Measurements from ENCODE around the gene ZMYND19. TPM values are rescaled to one million over a fixed set of nuclear protein-coding genes. Genes with fewer than 3 reads are reported as not detected.

ZMYND19 gene
- total RNA-seq, 1 experiment from 2014 or later = 51.9 TPM

DNA sequence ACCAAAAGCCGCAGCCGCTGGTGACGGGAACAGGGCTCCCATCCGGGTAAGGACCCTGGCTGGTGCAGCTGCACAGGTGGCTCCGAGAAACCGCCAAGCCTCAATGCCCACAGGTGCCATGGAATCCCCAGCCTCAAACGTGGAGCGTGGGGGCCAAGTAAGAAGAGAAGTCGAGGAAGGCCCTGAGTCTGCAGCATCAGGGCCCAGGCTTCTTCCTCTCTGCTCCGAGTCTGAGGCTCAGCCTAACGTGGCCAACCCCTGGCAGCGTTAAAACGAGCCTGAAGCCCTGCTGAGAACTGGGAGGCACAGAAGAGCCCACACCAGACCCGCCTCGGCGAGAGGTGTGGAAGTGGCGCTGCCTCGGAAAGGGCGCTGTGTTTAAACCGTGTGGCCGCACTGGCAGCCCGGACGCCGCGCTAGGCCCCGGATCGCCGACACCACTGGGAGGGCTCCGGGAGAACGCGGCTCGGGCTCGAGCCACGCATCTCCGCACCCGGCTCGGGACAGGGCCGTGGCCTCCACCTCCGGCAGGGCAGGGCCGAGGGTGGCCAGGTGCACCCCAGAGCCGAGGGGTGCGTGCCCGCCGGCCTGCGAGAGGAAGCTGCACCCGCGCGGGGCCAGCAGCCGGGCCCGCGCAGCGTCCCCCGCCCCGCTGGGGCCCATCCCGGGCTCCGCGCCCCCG lies 730 bp downstream of the ZMYND19 start:
- peak overlapping the region; percentile 72 for H3K4me3 Mint-ChIP-seq (ENCODE audit: unreplicated experiment)
- H3K36me3 Mint-ChIP-seq (ENCODE audit: insufficient read depth, unreplicated experiment) = peaks cover 29% of the 10 kb centered on the region
- BruUV-seq (replicated peaks) = no TSS peak
- intact Hi-C loops (cut with micrococcal nuclease) = no loop called here
- H3K27me3 Mint-ChIP-seq (ENCODE audit: insufficient read depth, unreplicated experiment) = no peaks in the 10 kb centered on the region
- H3K4me1 Mint-ChIP-seq (ENCODE audit: insufficient read depth, unreplicated experiment) = no peaks in the 10 kb centered on the region
- H3K27ac Mint-ChIP-seq (ENCODE audit: low read depth, unreplicated experiment) = peak overlapping the region; percentile 67
- ChIA-PET POLR2A (interaction anchor here (1.2 to 5.6 kb wide), 9 partner anchors 11 to 54 kb away, joined by 3 to 64 read pairs (median 7); partner anchors contain the start of genes ARRDC1, DPH7, EHMT1 and MRPL41), CTCF (interaction anchor here (0.8 to 2.8 kb wide), 3 partner anchors 10 to 84 kb away, joined by 3 to 34 read pairs (median 3); partner anchors contain the start of gene DPH7)
- TF ChIP-seq, protein P1, sequence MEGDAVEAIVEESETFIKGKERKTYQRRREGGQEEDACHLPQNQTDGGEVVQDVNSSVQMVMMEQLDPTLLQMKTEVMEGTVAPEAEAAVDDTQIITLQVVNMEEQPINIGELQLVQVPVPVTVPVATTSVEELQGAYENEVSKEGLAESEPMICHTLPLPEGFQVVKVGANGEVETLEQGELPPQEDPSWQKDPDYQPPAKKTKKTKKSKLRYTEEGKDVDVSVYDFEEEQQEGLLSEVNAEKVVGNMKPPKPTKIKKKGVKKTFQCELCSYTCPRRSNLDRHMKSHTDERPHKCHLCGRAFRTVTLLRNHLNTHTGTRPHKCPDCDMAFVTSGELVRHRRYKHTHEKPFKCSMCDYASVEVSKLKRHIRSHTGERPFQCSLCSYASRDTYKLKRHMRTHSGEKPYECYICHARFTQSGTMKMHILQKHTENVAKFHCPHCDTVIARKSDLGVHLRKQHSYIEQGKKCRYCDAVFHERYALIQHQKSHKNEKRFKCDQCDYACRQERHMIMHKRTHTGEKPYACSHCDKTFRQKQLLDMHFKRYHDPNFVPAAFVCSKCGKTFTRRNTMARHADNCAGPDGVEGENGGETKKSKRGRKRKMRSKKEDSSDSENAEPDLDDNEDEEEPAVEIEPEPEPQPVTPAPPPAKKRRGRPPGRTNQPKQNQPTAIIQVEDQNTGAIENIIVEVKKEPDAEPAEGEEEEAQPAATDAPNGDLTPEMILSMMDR (IDR thresholded peaks at IDR 0.05; ENCODE audit: unreplicated experiment) = no peak
- DNase-seq (ENCODE audit: unreplicated experiment) = no peak
- no peaks in the 10 kb centered on the region for H3K9me3 Mint-ChIP-seq (ENCODE audit: unreplicated experiment)

DNA sequence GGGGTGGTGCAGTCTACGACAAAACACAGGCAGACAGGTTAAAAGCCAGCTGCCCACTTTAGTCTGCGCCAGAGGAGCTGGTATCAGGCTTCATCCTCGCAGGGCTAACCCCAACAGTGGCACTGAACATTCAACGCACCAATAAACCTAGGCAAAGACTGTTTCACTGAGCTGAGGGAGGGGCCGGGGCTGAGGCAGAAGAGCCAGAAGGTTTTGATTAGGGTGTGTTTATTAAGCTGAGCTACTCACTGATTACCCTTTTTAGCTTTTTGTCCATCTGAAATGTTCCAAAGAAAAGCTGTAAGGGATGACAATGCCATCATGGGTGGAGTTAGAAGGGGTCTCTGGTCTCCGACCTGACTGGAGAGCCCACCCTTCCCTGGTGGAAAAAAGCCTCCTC lies 1.4 kb downstream of the ZMYND19 start:
- TSS peak; percentile 51 for BruUV-seq (replicated peaks)
- POLR2A ChIA-PET = interaction anchor here (1.2 to 5.6 kb wide), 7 partner anchors 10 to 54 kb away, joined by 3 to 64 read pairs (median 5); partner anchors contain the start of genes ARRDC1, DPH7, EHMT1 and MRPL41
- intact Hi-C loops (cut with micrococcal nuclease) = no loop called here
- Mint-ChIP-seq H3K27ac (ENCODE audit: low read depth, unreplicated experiment) (peak overlapping the region; percentile 67), H3K4me1 (ENCODE audit: insufficient read depth, unreplicated experiment) (no peaks in the 10 kb centered on the region), H3K9me3 (ENCODE audit: unreplicated experiment) (no peaks in the 10 kb centered on the region), H3K27me3 (ENCODE audit: insufficient read depth, unreplicated experiment) (no peaks in the 10 kb centered on the region), H3K4me3 (ENCODE audit: unreplicated experiment) (peak overlapping the region; percentile 72), H3K36me3 (ENCODE audit: insufficient read depth, unreplicated experiment) (peaks cover 29% of the 10 kb centered on the region)
- no peak for DNase-seq (ENCODE audit: unreplicated experiment)
- CTCF ChIA-PET = interaction anchor here (0.8 to 2.8 kb wide), 3 partner anchors 10 to 84 kb away, joined by 3 to 34 read pairs (median 3); partner anchors contain the start of gene DPH7
- TF ChIP-seq, protein P1 (IDR thresholded peaks at IDR 0.05; ENCODE audit: unreplicated experiment) = no peak

DNA sequence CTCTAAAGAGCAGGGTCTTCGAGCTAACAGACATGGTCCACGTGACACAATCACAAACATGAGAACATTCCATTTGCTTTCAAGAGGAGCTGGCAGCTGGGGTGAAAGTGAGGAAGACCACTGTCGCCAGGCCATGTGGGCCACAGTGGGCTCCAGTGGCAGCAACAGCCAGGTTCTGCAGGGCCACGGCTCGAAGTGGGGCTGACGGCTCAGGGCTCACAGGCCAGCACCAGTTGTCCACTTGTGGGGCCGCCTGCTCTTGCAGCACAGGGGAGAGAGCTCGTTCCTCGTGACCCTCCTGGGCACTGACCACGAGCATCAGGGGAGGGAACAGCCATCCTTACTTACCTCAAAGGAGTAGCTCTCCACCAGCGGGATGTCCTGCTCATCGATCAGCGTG lies 2.0 kb downstream of the ZMYND19 start:
- H3K27ac Mint-ChIP-seq (ENCODE audit: low read depth, unreplicated experiment) = no peak overlapping the region
- no peaks in the 10 kb centered on the region for H3K9me3 Mint-ChIP-seq (ENCODE audit: unreplicated experiment)
- peaks cover 29% of the 10 kb centered on the region for H3K36me3 Mint-ChIP-seq (ENCODE audit: insufficient read depth, unreplicated experiment)
- BruUV-seq (replicated peaks) = no TSS peak
- CTCF ChIA-PET = interaction anchor here (0.7 to 2.8 kb wide), 4 partner anchors 9 to 85 kb away, joined by 3 to 34 read pairs (median 3); partner anchors contain the start of gene DPH7
- POLR2A ChIA-PET = interaction anchor here (1.2 to 5.6 kb wide), 8 partner anchors 9 to 53 kb away, joined by 3 to 64 read pairs (median 6); partner anchors contain the start of genes ARRDC1, DPH7, EHMT1 and MRPL41
- no peak for DNase-seq (ENCODE audit: unreplicated experiment)
- peak overlapping the region; percentile 72 for H3K4me3 Mint-ChIP-seq (ENCODE audit: unreplicated experiment)
- TF ChIP-seq, protein P1 (IDR thresholded peaks at IDR 0.05; ENCODE audit: unreplicated experiment) = no peak
- H3K27me3 Mint-ChIP-seq (ENCODE audit: insufficient read depth, unreplicated experiment) = no peaks in the 10 kb centered on the region
- intact Hi-C loops (cut with micrococcal nuclease) = no loop called here
- H3K4me1 Mint-ChIP-seq (ENCODE audit: insufficient read depth, unreplicated experiment) = no peaks in the 10 kb centered on the region

DNA sequence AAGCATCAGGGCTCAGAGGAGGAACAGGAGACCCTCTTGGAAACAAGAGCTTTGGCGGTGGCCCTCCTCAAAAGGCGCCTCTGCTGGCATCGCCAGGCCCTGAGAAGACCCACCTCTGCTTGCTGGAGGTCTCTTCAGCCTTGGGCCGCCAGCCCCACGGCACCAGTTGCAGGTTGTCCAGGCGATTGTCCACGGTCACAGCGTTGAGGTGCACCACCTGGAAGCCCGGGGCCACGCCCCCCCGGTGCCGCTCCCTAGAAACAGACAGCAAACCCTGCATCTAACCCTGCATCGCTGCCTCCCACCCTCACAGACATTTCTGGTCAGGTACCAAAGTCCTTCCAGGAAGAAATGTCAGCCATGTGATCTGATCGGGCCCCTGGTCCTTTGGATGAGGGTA lies 3.5 kb downstream of the ZMYND19 start:
- TF ChIP-seq, protein P1 (IDR thresholded peaks at IDR 0.05; ENCODE audit: unreplicated experiment) = no peak
- POLR2A ChIA-PET = interaction anchor here (0.8 to 5.6 kb wide), 4 partner anchors 8 to 32 kb away, joined by 3 to 64 read pairs (median 4); partner anchors contain the start of genes DPH7 and EHMT1
- BruUV-seq (replicated peaks) = no TSS peak
- H3K4me1 Mint-ChIP-seq (ENCODE audit: insufficient read depth, unreplicated experiment) = no peaks in the 10 kb centered on the region
- DNase-seq (ENCODE audit: unreplicated experiment) = no peak
- no peak overlapping the region for H3K27ac Mint-ChIP-seq (ENCODE audit: low read depth, unreplicated experiment)
- no peak overlapping the region for H3K4me3 Mint-ChIP-seq (ENCODE audit: unreplicated experiment)
- H3K27me3 Mint-ChIP-seq (ENCODE audit: insufficient read depth, unreplicated experiment) = no peaks in the 10 kb centered on the region
- H3K9me3 Mint-ChIP-seq (ENCODE audit: unreplicated experiment) = no peaks in the 10 kb centered on the region
- H3K36me3 Mint-ChIP-seq (ENCODE audit: insufficient read depth, unreplicated experiment) = peaks cover 32% of the 10 kb centered on the region
- CTCF ChIA-PET = interaction anchor here (0.9 to 2.8 kb wide), 2 partner anchors 8 to 52 kb away, joined by 4 to 34 read pairs; partner anchors contain the start of gene DPH7
- intact Hi-C loops (cut with micrococcal nuclease) = no loop called here
